ENCODE measurements around the gene LRFN2.

LRFN2 gene

DNA sequence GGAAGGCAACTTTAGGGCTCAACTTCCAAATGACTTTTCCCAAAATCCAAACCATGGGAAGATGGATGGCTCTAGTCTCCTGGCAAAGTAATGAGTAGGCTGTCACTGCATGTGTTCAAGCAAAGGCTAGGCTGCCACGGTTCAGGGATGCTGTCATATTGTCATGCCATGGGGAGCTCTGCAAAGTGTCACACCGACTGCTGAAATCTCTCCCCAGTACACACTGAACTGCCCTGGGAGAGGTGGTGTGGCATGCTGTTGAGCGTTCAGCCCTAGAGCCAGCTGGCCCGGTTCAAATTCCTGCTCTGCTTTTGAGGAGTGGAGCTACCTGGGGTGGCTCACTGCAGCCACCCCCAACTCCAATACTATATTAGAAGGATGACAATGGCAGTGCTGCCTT lies 115.9 kb downstream of the LRFN2 start:
- DNase-seq = no peak

DNA sequence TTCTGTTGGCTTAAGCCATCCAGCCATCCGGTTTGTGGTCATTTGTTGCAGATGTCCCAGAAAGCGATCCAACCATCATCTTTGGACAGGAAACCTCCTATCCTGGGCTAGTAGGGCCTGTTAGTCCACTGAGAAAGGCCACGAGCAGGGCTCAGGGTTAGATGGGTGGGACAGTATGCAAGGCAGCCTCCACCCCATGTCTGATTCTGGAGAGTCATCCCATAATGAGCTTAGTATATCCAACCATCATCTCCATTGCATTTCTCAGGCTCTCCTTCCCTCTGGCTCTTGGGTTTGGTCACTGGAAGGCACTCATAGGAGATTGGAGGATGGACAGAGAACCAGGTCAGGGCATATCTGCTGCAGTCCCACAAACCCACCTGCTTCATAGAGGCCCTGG lies 117.8 kb downstream of the LRFN2 start:
- DNase-seq = no peak

GRCh38 chr6:40466986-40467539 lies 120.1 kb downstream of the LRFN2 start:
- no peak for DNase-seq

DNA sequence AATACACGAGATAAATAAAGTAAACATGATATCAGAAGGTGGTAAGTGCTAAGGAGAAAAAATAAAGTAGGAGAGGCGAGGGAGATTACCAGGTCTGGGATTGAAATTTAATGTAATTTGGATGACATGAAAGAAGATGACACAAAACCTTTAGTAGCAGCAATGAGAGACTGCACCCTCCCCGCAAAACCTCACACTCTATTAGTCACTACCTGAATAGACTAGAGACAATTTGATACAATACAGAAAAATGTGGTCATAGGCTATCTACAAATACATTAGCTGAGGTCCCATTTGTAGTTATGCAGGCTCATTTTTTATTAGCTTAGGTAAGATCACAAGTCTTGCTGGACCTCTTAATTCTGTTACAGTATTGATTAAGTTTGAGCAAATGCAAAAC lies 125.5 kb downstream of the LRFN2 start:
- no peak for DNase-seq

GRCh38 chr6:40460380-40460779 lies 126.8 kb downstream of the LRFN2 start:
- no peak for DNase-seq

GRCh38 chr6:40457261-40457660 lies 129.9 kb downstream of the LRFN2 start:
- DNase-seq = no peak

DNA sequence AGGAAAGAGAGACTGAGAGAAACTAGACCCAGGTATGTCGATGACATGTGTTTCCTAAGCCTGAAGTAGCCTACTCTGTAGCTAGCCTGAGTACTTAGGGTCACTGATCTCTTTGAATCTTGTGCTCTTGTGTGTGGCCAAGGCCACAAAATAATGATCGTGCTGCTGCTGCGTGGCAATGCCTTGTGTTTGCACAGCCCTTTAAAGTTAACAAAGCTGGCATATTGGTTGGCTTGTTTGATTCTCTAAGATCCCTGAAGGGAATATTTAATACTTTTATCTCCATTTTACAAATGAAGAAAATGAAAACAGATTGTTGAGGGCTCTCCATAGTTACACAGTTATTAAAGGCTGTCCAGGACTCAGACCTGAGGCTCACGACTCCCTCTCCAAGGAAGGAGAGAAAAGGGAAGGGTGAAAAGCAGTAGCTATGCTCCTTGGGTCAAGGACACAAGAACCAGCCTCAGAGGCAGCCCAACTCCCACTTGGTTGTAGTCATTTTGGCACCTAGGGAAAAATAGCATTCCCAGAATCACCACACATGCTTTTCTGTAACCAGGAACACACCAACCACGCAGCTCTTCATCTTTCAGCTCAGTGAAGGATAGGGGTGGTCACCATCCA lies 130.7 kb downstream of the LRFN2 start:
- no peak for DNase-seq

DNA sequence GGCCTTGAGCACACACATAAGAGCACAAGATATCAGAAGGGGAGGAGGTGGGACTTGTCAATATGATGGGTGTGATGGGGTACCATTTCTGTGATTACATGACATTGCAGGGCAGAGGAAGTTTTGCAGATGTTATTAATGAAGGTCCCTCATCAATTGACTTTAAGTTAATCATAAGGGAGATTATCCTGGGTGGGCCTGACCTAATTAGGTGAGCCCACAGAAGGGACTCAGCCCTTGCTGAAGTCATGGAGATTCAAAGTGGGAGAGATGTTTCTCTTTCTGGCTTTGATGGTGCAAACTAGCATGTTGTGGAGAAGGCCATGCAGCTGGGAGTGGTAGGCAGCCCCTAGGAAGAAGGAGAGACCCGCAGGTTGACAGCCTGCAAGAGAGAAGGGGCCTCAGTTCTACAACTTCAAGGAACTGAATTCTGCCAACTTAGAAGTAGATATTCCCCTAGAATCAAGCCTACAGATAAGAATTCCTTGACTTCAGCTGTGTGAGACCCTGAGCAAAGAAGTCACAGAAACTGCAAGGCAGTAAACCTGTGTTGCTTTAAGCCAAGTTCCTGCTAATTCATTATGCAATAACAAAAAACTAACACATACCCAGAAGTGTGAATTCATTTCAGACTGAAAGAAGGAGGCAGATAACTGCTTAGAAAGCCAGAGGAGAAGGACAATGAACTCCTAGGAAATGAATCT lies 131.3 kb downstream of the LRFN2 start:
- no peak for DNase-seq

- no peak for DNase-seq
Measured at GRCh38 chr6:40450483-40450882, 136.7 kb downstream of the LRFN2 start.

DNA sequence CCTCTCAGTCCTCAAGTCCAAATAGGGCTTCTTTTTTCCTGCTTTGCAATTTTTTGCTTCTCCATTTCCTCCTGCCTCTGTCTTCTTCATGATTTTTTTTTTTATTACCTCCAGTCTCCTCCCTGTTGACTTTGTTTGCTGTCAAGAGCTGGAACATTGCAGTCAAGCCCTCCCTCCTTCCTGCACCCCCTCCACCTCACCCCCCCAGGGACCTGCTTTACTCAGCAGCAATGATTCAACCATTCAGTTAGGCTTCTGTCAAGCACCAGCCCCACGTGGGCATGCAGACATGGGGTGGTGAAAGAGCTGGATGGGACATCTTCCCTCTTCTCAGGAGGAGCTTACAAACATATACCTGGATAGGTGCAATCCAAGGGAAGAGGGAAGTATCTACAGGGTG lies 142.4 kb downstream of the LRFN2 start:
- DNase-seq = no peak

DNA sequence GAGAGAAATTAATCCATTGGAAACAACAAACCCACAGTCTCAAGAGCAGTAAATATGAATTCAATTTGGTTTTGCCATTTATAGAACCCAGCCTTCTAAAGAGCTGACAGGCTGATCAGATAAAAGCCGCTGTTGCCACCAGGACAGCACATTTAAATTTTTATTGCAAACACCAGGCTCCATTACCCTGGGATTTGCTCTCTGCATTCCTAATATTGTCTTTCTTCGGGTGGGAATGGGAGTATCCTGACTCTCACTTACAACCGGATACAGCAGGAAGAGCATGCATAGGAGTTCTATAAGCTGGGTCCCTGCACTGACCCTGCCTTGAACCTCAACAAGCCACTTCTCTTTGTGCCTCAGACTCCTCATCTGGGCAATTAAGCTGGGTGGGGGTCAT lies 142.9 kb downstream of the LRFN2 start:
- no peak for DNase-seq

DNA sequence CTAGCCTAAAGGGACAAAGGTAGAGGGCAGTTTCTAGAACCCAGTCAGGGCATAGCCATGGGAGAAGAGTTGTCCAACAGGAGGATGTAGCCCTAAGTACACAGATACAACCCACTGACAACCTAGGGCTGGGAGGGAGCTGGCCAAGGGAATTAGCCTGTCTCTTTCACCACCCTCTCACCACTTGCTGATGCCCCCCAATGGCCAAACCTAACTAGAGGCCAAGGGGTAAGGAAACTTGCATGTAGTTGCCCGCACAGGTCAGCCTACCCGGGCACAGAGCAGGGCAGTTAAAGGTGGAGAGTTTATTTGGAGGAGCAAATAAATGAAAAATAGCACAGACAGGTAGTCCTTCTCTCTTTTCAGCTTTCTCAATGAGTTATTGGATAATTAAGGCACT lies 143.3 kb downstream of the LRFN2 start:
- DNase-seq = no peak

GRCh38 chr6:40442591-40442990 lies 144.6 kb downstream of the LRFN2 start:
- no peak for DNase-seq

DNA sequence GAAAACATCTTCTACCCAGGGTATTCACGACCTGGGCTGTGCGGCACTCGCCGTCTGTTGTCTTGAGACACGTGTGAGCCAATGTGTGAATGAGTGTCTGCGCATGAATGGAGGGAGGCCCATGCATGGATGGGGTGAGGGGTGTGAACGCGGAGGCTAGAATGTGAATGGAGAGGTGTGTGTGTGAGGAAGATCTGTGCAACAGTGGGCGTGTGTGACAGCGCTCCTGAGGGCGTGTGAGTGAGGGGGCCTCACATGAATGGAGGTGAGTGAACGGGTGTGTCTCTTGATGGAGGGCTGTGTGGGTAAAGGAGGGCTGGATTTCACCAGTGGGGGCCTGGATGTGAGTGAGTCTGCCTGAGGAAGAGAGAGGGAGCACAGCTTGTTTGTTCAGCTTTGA lies 146.0 kb downstream of the LRFN2 start:
- no peak for DNase-seq

- no peak for DNase-seq
Measured at GRCh38 chr6:40440053-40440452, 147.1 kb downstream of the LRFN2 start.

- DNase-seq = no peak
Measured at GRCh38 chr6:40439026-40439800, 148.0 kb downstream of the LRFN2 start.

DNA sequence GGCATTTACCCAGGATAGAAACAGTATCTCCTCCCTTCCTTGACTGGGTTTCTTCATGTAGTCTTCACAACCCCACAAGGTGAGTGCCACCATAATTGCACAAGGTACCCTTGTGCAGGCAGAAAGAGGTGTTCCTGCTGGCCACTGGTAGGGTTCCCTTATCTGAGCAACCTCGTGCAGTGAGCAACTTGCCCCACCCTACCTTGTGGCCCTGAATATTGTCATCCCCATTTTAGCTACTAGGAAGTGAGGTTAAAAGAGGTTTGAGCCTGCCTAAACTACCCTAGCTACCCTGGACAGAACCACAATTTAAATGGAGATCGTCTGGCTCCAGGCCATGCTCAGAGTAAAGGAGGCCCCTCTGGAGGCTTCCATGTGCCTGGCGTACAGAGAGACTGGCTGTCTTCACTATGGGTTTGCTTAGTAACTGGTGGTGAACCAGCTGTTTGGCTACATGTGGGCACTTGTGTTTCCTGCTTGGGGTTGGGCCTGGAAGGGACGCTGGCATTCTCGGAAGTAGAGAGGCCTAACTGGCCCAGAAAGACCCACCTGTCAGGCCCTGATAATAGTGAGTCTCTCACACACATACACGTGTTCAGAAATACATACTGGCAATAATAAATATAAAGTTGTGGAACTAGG lies 148.8 kb downstream of the LRFN2 start:
- no peak for DNase-seq

GRCh38 chr6:40437631-40438030 lies 149.5 kb downstream of the LRFN2 start:
- DNase-seq = no peak

DNA sequence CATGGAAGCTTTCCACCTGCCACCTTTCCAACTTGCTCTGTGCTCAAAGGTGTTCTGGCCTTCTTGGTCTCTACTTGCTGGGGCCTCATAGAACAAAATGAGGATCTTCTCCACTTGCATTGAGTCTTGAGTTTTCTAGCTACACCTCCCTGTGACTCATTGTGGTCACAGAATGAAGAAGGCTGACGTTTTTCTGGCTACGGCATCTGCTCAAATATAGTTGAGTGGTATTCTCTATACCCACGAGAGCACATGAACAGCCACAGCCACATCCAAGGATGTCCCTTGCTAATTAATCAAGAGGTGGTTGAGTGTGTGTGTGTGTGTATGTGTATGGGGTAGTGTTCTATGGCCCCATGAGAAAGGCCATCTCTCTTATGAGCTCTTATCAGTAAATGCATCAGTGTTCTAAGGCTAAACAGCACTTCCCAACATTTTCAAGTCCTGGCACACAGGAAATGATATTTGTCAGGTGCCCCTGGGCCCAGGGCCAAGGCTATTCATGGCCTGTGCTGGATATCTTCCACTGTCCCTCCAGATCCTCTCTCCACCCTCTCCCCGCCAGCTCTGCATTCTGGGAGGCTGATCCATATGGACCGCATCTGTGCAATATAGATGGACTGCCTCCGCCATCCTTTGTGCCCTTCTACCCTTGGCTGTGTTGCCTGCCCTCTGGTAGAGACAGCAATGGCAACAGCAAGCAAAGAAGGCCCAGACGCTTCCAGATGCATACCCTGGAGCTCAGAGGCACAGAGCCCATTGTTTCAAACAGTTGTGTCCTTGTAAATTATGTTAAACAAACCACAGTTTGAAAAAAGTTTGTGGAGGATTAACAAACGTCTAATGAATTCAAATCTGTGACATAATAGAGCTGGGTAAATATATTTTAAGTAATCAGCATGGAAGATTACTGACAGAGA lies 150.2 kb downstream of the LRFN2 start:
- DNase-seq = no peak

DNA sequence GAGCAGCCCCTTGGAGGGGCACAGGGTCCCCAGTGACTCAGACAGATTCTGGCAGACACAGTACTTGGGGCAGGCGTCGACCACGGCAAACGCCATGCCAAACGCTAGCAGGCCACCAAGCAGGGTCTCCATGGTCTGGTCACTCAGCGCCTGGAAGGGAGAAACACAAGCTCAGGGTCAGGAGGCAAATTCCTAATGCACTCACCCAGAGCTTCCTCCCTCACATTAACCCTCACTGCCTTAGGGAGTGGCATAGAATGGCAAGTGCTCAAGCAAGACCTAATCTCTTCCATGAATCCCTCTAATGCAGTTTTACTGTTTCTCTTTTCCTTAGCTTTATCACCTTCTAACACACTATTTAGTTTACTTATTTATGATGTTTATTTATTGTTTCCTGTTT lies 154.2 kb downstream of the LRFN2 start:
- no peak for DNase-seq

- no peak for DNase-seq
Measured at GRCh38 chr6:40431706-40432105, 155.5 kb downstream of the LRFN2 start.

GRCh38 chr6:40427196-40427595 lies 160.0 kb downstream of the LRFN2 start:
- DNase-seq = no peak
